ENCODE data around the gene PHACTR4. TPM values are rescaled to one million over a fixed set of nuclear protein-coding genes. Genes with fewer than 3 reads are reported as not detected.
A peak's percentile ranks its signal among the peaks of the same experiment; 100 is the strongest.

The PHACTR4 gene
- total and polyA plus RNA-seq, 2 of the 4 experiments (the other 2 are of a cell fraction) = 7.5 to 15.0 TPM

GRCh38 chr1:28458237-28459228 lies 89.0 kb downstream of the PHACTR4 start:
- peak overlapping the region; percentile 71 for H3K4ac ChIP-seq (ENCODE audit: low read depth, low read length)
- no peak overlapping the region for H4K5ac ChIP-seq (ENCODE audit: low read depth, low read length)
- TF ChIP-seq MXI1 (IDR thresholded peaks at IDR 0.05; ENCODE audit: borderline replicate concordance, low read depth, low read length) (no peak), RAD21 (IDR thresholded peaks at IDR 0.05; ENCODE audit: low read length) (no peak), ELK1 (IDR thresholded peaks at IDR 0.05; ENCODE audit: borderline replicate concordance, low read depth, low read length) (no peak), MAZ (IDR thresholded peaks at IDR 0.05; ENCODE audit: borderline replicate concordance, low read depth, low read length) (no peak), SMC3 (IDR thresholded peaks at IDR 0.05; ENCODE audit: low read depth, low read length) (no peak), FOS (IDR thresholded peaks at IDR 0.05; ENCODE audit: low read depth, low read length) (no peak), POLR2A (IDR thresholded peaks at IDR 0.05; ENCODE audit: low read depth, low read length) (no peak), CHD1 (IDR thresholded peaks at IDR 0.05; ENCODE audit: low read depth, low read length) (no peak), BHLHE40 (IDR thresholded peaks at IDR 0.05; ENCODE audit: low read depth, low read length) (no peak), RCOR1 (IDR thresholded peaks at IDR 0.05; ENCODE audit: insufficient replicate concordance, low read length) (no peak), CEBPB (IDR thresholded peaks at IDR 0.05; ENCODE audit: low read depth, low read length) (no peak), USF2 (IDR thresholded peaks at IDR 0.05; ENCODE audit: low read depth, low read length) (no peak), MAFK (IDR thresholded peaks at IDR 0.05; ENCODE audit: low read depth, low read length) (no peak)
- H4K91ac ChIP-seq (ENCODE audit: insufficient read depth, low read depth, low read length) = peak overlapping the region; percentile 50; the same call in 1 of the 2 replicates
- H3K27ac ChIP-seq (ENCODE audit: insufficient read depth, low read length) = peak overlapping the region; percentile 53; the same call in 1 of the 2 replicates
- no peaks in the 10 kb centered on the region for H3K27me3 ChIP-seq (ENCODE audit: control insufficient read depth, insufficient read depth, low read length)
- H2BK20ac ChIP-seq (ENCODE audit: low read depth, low read length) = no peak overlapping the region
- H3K23ac ChIP-seq (ENCODE audit: low read depth, low read length) = peak overlapping the region; percentile 46; the same call in 1 of the 2 replicates
- peaks cover 18% of the 10 kb centered on the region for H3K9me1 ChIP-seq (ENCODE audit: insufficient read depth, low read length)
- no peak overlapping the region for H3K4me3 ChIP-seq (ENCODE audit: insufficient read depth, low read depth, low read length)
- POLR2A ChIA-PET (ENCODE audit: unreplicated experiment) = no interaction called here
- H4K20me1 ChIP-seq (ENCODE audit: insufficient read depth, low read length) = no peaks in the 10 kb centered on the region
- peak overlapping the region; percentile 67 for H3K14ac ChIP-seq (replicated peaks; ENCODE audit: low read depth, low read length)
- H2BK5ac ChIP-seq (ENCODE audit: low read depth, low read length, poor library complexity, severe bottlenecking) = peak overlapping the region; percentile 40
- H3K4me2 ChIP-seq (ENCODE audit: low read depth, low read length) = peak overlapping the region; percentile 4; the same call in 1 of the 2 replicates
- no TSS peak for BruUV-seq (replicated peaks)
- 90% methylated on average over 1 of the region's 7 CpGs; no CpG with 5 or more reads in 1 of the 2 experiments for WGBS, 2 experiments (ENCODE audit: extremely low coverage in 2 of 2, insufficient read length in 1 of 2)
- no peak overlapping the region for H2AFZ ChIP-seq (replicated peaks; ENCODE audit: low read length, poor library complexity)
- H2BK120ac ChIP-seq (ENCODE audit: low read depth, low read length) = peak overlapping the region; percentile 44; the same call in 1 of the 2 replicates
- DNase-seq (peak; percentile 21), ATAC-seq (ENCODE audit: low read depth) (0 out of 2 replicates have a peak, but pooled peaks have one; percentile 38)
- dilution Hi-C loops (cut with HindIII; ENCODE audit: low sequenced_read_pairs, unreplicated experiment) = no loop called here
- H3K36me3 ChIP-seq (ENCODE audit: control insufficient read depth, insufficient read depth, low read length) = no peaks in the 10 kb centered on the region; the same call in 1 of the 2 replicates
- H2AK5ac ChIP-seq (ENCODE audit: low read depth, low read length) = peak overlapping the region; percentile 76; the same call in 1 of the 2 replicates
- in situ Hi-C loops (cut with MboI; ENCODE audit: low sequenced_read_pairs) = no loop called here
- CTCF ChIA-PET = no interaction called here
- H4K8ac ChIP-seq (ENCODE audit: low read depth in 2 of 2, low read length in 2 of 2) = peak overlapping the region in 1 of 2 experiments; percentile 71; a peak in 1 of 4 replicates
- peaks cover 5 to 51% of the 10 kb centered on the region in 2 experiments; a peak in 3 of 4 replicates for H3K79me1 ChIP-seq (ENCODE audit: low read depth in 1 of 2, low read length in 2 of 2)
- H3K9me3 ChIP-seq (ENCODE audit: control insufficient read depth, insufficient read depth, low read length) = no peaks in the 10 kb centered on the region
- H3K4me1 ChIP-seq (ENCODE audit: control insufficient read depth, insufficient read depth, low read length) = peaks cover 9% of the 10 kb centered on the region
- no peak overlapping the region for H3K56ac ChIP-seq (ENCODE audit: extremely low read depth, insufficient read depth, low read length)
- H3K9ac ChIP-seq (ENCODE audit: low read depth, low read length) = peak overlapping the region; percentile 35; the same call in 1 of the 2 replicates
- intact Hi-C loops (cut with micrococcal nuclease) = no loop called here
- no peak overlapping the region; the same call in 2 of the 3 replicates for H2BK15ac ChIP-seq (ENCODE audit: low read depth, low read length)
- H3K18ac ChIP-seq (ENCODE audit: low read depth, low read length) = no peak overlapping the region
- peak overlapping the region; percentile 65 for H2AK9ac ChIP-seq (replicated peaks; ENCODE audit: low read depth, low read length, poor library complexity)
